Erythroblast (primary cell): Measurements from ENCODE around the gene GH2.
"Not testable (repeated sequence)": the region's sequence is repeated elsewhere in the genome, so short reads cannot be mapped to it uniquely, and the experiment has no call there.

ENCODE experiments used
- GATA1 ChIP-seq: IDR thresholded peaks from 2 replicates; pipeline ENCODE4 v1.6.1; 2011; ENCODE audit warnings: low read depth, mild to moderate bottlenecking, control low read depth, low read length, moderate library complexity
- POLR2A ChIP-seq: IDR thresholded peaks from 2 replicates; pipeline ENCODE4 v1.6.1; 2011; ENCODE audit warnings: mild to moderate bottlenecking, low read length

GRCh38 chr17:63901971-63902370 is 20.2 kb upstream of the GH2 start:
- not testable (repeated sequence) for TF ChIP-seq GATA1, POLR2A
